OCI-M2 (cell line): ENCODE measurements around the gene KCNG2.
"Not testable (repeated sequence)": the region's sequence is repeated elsewhere in the genome, so short reads cannot be mapped to it uniquely, and the experiment has no call there.

Experiments
- DNase-seq: peaks from one replicate; lab custom pipeline; 2025; ENCODE audit not compliant: unreplicated experiment; lab: John Stamatoyannopoulos, UW

KCNG2 gene

DNA sequence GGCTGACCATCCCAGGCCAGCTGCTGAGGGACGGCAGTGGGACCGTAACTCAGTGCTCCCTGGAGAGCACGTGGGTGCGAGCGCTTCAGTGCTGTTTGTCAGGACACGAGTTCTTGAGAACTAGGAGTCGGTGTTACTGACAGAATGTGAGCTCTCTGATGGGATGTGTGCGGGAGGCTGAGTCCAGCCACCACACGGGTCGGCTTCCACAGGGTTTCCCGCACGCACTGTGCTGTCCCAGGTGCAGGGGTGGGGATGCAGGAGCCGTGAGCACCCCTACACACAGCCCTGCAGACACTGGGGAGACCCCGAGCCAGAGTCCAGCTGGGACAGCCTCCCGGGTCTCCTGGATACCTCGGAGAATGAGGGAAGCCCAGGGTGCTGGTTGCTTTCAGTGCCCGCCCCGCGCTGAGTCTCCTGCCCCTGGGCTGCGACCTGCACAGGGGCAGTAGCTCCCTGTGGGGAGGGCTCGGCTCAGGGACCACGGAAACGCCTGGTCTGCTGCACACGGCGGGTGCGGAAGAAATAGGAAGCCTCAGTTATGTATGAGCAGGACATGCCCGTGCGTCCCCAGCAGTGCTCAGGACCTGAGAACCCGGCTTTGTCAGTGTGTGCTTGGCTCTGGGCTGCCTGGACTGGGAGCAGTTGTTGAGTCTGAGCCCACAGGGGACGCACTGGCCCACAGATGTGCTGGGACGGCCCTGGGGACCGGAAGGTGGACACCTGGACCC lies 71.2 kb downstream of the KCNG2 start:
- no peak for DNase-seq

- DNase-seq, result no peak
Measured at GRCh38 chr18:79869591-79870300, 72.0 kb downstream of the KCNG2 start.

GRCh38 chr18:79870301-79871025 lies 72.7 kb downstream of the KCNG2 start:
- no peak for DNase-seq

DNA sequence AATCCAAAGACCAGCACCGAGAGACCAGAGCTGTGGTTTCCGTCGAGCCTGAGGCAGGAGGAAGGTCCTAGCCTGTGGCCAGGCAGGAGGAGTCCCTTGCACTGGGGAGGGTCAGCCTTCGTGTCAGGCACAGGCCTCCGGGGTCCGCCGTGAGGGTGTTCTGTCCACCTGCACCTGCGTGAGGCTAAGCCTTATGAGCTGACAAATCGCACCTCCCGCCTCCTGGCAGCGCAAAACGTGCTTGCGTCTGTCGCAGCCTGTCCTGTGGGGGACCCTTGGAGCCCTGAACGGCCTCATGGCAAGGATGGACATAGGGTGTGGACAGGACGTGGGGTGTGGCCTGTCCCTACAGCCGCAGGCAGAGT lies 73.3 kb downstream of the KCNG2 start:
- no peak for DNase-seq

DNA sequence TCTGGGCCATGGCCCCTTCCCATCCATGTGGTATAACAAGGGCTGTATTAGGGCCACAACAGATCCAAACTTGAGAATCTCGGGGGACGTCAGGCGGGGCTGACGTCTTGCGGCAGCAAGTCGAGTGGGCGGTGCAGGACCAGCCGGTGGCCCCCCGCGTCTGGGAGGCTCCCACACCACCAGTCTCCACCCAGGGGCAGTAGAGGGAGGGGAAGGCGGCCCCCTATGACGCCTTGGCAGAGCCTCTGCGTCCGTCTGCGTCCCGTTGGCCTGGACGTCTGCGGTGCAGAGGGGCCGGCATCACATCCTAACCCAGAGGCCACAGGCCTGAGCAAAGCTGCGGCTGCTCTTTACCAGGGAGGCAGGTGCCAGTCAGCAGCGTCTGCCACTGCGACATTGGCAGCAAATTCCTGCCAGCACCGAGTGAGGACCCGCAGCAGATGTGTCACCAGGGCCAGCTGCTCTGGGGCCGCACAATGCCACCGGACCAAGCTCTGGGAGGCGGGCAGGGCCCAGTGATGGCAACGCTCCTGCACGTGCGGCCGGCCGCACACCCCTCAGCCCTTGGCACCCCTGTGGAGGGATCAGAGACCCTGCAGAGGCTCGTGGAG lies 73.8 kb downstream of the KCNG2 start:
- DNase-seq, result no peak

DNA sequence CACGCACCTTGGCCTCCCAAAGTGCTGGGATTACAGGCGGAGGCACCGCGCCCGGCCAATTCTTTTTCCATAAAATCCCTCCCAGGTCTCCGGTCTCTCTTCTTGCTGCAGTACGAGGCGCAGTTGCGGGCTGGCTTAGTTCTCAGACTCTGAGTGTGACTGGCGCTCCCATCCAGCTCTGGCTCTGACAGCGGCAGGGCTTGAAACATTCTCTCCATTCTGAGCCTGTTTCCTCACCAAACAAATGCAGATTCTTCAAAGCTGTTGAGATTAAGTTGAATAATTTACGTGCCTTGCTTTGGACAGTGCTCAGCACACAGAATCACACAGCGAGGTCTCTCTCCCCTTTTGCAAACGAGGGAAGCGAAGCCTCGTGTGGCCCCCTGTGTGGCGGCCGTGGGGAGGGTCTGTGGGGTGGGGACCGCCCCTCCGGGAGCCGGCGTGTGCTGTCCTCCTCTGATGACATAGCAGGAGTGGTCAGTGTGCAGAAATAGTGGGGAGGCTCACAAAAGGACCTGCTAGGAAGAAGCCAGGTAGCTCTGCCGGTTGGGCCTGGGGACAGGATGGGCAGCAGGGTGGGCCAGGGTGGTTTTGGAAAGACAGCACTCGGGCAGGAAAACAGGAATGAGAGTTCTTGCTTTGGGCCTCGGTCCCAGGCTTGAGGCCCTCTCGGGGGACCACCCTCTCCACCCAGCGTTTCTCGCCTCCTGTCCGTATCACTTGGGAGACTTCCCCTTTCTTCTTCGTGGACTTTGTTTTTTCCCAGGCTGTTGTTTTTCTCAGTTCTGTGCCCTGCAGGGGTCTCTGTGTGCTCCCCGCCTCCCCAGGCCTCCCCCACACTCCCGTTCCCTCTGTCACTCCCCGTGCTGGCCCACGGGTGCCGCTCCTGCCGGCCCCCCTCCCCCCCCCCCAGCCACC lies 75.0 kb downstream of the KCNG2 start:
- no peak for DNase-seq

GRCh38 chr18:79873449-79874110 lies 75.8 kb downstream of the KCNG2 start:
- no peak for DNase-seq

GRCh38 chr18:79874553-79875530 lies 77.1 kb downstream of the KCNG2 start:
- DNase-seq, result no peak

GRCh38 chr18:79875531-79875919 lies 77.8 kb downstream of the KCNG2 start:
- DNase-seq, result no peak

DNA sequence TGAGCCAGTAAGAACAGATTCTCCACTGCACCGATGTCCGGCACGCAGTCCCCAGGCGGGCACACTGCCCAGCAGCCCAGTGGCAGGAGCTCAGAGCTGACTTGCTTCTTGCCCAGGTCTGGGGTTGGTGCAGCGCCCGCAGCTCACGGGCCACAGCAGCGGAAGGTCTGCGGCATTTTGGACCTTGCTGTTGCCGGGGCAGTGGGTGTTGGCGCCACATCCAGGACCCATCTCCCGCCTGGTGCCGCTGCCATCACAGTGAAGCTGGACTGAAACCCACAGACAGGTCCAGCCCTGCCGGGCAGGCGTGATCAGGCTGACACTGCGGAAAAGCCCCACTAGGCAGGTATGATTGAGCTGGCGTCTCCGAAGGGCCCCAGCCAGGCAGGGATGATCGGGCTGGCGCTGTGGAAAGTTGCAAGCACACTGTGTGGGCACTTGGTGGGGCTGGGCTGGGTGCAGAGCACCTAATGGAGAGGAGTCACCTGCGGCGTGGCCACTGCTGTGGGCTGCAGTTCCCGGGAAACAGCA lies 78.3 kb downstream of the KCNG2 start:
- DNase-seq, result no peak

GRCh38 chr18:79876497-79876896 lies 78.8 kb downstream of the KCNG2 start:
- no peak for DNase-seq

DNA sequence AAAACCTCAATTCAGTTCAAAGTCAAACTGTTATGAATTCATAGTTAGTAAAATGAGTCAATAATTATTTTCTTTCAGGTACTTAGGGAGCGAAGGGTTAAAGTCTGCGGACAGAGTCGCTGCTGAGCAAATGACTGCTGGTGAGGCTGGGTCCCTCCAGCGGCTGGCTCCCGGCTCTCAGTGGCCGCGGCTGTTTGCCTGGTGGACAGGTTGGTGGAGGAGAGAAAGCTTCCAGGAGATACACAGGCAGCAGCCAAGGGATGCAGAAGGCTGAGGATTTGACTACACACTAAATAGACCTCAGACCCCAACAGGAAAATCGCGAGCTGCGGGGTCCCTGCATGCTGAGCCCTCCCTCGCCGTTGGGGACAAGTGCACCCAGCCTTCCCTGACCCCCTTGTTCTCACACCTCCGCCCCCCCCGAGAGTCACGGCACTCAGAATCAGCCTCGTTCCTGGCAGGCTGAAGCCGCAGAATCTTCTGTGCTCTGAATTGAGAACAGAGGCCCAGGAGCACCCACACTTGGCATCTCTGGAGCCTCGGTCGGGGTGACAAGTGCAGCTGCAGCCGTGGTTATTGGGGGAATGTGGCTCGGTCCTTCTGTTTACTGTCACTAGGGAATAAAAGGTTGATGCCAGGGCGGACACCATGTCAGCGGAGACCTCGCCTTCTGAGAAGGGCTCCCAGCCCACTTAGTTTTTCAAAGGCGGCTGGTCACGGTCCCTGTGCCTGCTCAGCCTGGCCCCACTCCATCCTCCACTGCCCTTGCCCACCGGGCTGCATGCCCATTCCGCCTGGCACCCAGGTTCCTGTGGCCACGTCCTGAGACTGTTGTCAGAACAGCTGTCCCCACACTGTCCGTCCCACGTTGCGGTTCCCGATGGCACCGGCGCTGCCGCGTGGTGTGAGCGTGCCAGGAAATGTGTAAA lies 79.7 kb downstream of the KCNG2 start:
- no peak for DNase-seq

DNA sequence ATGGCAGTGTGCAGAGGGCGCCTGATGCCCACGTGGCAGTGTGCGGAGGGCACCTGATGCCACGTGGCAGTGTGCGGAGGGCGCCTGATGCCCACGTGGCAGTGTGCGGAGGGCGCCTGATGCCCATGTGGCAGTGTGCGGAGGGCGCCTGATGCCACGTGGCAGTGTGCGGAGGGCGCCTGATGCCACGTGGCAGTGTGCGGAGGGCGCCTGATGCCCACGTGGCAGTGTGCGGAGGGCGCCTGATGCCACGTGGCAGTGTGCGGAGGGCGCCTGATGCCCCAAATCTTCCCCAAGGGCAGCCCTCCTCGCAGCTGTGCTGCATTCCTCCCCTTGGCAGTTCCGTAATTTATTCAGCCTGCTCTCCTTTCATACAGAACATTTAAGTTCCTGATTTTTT lies 80.5 kb downstream of the KCNG2 start:
- not testable (repeated sequence) for DNase-seq

DNA sequence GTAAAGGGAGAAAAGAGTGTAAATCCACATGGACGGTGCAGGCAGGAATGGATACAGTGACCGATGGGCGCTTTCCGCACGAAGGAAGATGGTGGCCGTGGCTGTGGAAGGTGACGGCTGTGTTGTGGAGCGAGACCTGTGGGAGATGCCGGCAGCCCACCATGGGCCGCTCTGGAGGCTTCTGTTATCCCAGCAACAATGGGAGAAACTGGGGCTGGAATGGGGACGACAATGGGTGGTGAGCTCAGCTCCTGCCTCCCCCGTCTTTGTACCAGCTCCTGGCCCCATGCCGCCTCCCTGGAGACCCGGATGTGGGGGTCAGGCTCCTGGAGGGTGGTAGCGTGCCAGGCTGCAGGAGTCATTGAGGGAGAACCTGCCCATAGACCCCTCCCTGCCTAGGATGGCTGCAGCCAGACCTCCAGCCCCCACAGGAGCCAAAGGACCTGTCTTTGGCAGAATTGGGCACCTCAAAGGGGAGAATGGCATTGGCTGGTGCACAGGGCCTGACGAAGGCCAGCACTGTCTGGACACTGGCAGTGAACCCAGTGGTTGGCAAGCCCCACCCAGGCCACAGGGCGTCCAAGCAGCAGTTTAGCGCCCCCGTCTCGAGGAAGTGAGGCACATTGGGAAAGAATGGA lies 81.1 kb downstream of the KCNG2 start:
- no peak for DNase-seq

GRCh38 chr18:79879566-79879965 lies 81.8 kb downstream of the KCNG2 start:
- DNase-seq, result no peak

- DNase-seq, result no peak
Measured at GRCh38 chr18:79881695-79882094, 84.0 kb downstream of the KCNG2 start.
